Neural progenitor cell (in vitro differentiated cells): ENCODE measurements around the gene PRLR. TPM values are rescaled to one million over a fixed set of nuclear protein-coding genes. Genes with fewer than 3 reads are reported as not detected.

Experiments used
- DNase-seq: peaks from one replicate; pipeline ENCODE4 v3.0.0-alpha.2; 2016; ENCODE audit warnings: low spot score
- H2AFZ ChIP-seq: fragments of 200-600 bp; sonication (generic); replicated peaks from 2 replicates; pipeline ENCODE4 v1.6.1; 2016; ENCODE audit warnings: antibody characterized with exemption
- H3F3A ChIP-seq: fragments of 200-600 bp; sonication (generic); 2 replicates; pipeline ENCODE4 v1.6.1; 2016; ENCODE audit warnings: antibody characterized with exemption, low read depth
- H3K27ac ChIP-seq: fragments of 200-600 bp; sonication (generic); 2 replicates; pipeline ENCODE4 v1.5.1; 2016; ENCODE audit warnings: mild to moderate bottlenecking
- H3K27me3 ChIP-seq: fragments of 200-600 bp; sonication (generic); 2 replicates; pipeline ENCODE4 v1.6.1; 2016; ENCODE audit warnings: mild to moderate bottlenecking, moderate library complexity
- H3K36me3 ChIP-seq: fragments of 200-600 bp; sonication (generic); 2 replicates; pipeline ENCODE4 v1.5.1; 2016
- H3K4me1 ChIP-seq: fragments of 200-600 bp; sonication (generic); 2 replicates; pipeline ENCODE4 v1.6.1; 2016; ENCODE audit warnings: mixed run types
- H3K4me2 ChIP-seq: fragments of 200-600 bp; sonication (generic); 2 replicates; pipeline ENCODE4 v1.6.1; 2016
- H3K4me3 ChIP-seq: fragments of 200-600 bp; sonication (generic); 2 replicates; pipeline ENCODE4 v1.5.1; 2016
- H3K79me2 ChIP-seq: fragments of 200-600 bp; sonication (generic); 2 replicates; pipeline ENCODE4 v1.6.1; 2016; ENCODE audit warnings: low read depth
- H3K9ac ChIP-seq: fragments of 200-600 bp; sonication (generic); 2 replicates; pipeline ENCODE4 v1.6.1; 2016
- H3K9me3 ChIP-seq: fragments of 200-600 bp; sonication (generic); 2 replicates; pipeline ENCODE4 v1.5.1; 2016; ENCODE audit warnings: low read depth
- H4K20me1 ChIP-seq: fragments of 200-600 bp; sonication (generic); 2 replicates; pipeline ENCODE4 v1.6.1; 2016; ENCODE audit warnings: low read depth
- H3K27ac Mint-ChIP-seq: 3 replicates; pipeline ENCODE4 v1.8.0; 2021; ENCODE audit warnings: mixed read lengths
- H3K27me3 Mint-ChIP-seq: 2 replicates; pipeline ENCODE4 v1.8.0; 2022; ENCODE audit warnings: low read depth, mild to moderate bottlenecking, inconsistent platforms, moderate library complexity, mixed read lengths; ENCODE audit not compliant: insufficient read depth
- H3K36me3 Mint-ChIP-seq: 3 replicates; pipeline ENCODE4 v1.8.0; 2021; ENCODE audit warnings: mixed read lengths
- H3K4me1 Mint-ChIP-seq: 3 replicates; pipeline ENCODE4 v1.8.0; 2021; ENCODE audit warnings: mixed read lengths
- H3K4me3 Mint-ChIP-seq: 3 replicates; pipeline ENCODE4 v1.8.0; 2021; ENCODE audit warnings: mild to moderate bottlenecking, moderate library complexity, mixed read lengths
- H3K9me3 Mint-ChIP-seq: 3 replicates; pipeline ENCODE4 v1.8.0; 2020; ENCODE audit warnings: mixed read lengths
- CTCF ChIP-seq: fragments of 200-600 bp; sonication (generic); IDR thresholded peaks from 2 replicates; pipeline ENCODE4 v1.5.1; 2017; ENCODE audit warnings: antibody characterized with exemption, mild to moderate bottlenecking
- EZH2 ChIP-seq: fragments of 200-600 bp; sonication (generic); IDR thresholded peaks from 2 replicates; pipeline ENCODE4 v1.6.1; 2017; ENCODE audit warnings: antibody characterized with exemption, mild to moderate bottlenecking, moderate library complexity
- EZH2phosphoT487 ChIP-seq: fragments of 200-600 bp; sonication (generic); IDR thresholded peaks from 2 replicates; pipeline ENCODE4 v1.6.1; 2017; ENCODE audit warnings: antibody characterized with exemption
- total RNA-seq: library from RNA; depleted of rRNA; stranded (reverse); fragments of >200 nt; gene quantifications from 2 replicates; pipeline ENCODE4 v1.2.3, GENCODE V29; 2015; ENCODE audit warnings: low replicate concordance

PRLR gene
- total RNA-seq, 1 donor from 2014 or later, result 0.51 TPM

GRCh38 chr5:35069188-35069587, 161.1 kb downstream of the PRLR start:
- Histone ChIP-seq H3K4me1 (no peaks in the 10 kb centered on the region), H3K4me3 (no peak overlapping the region), H3K36me3 (no peaks in the 10 kb centered on the region), H3K27ac (no peak overlapping the region), H4K20me1 (no peaks in the 10 kb centered on the region), H3K4me2 (no peak overlapping the region), H3K9ac (no peak overlapping the region), H3F3A (no peaks in the 10 kb centered on the region), H2AFZ (no peak overlapping the region), H3K9me3 (no peaks in the 10 kb centered on the region), H3K79me2 (no peaks in the 10 kb centered on the region), H3K27me3 (no peaks in the 10 kb centered on the region)
- Mint-ChIP-seq H3K4me1 (no peaks in the 10 kb centered on the region), H3K9me3 (peaks cover 3% of the 10 kb centered on the region), H3K4me3 (no peak overlapping the region), H3K36me3 (no peaks in the 10 kb centered on the region), H3K27me3 (no peaks in the 10 kb centered on the region), H3K27ac (no peak overlapping the region)
- TF ChIP-seq CTCF, result no peak
- TF ChIP-seq EZH2phosphoT487, result no peak
- TF ChIP-seq EZH2, result no peak
- no peak for DNase-seq

GRCh38 chr5:35067985-35068384, 162.3 kb downstream of the PRLR start:
- Histone ChIP-seq H3K4me1 (no peaks in the 10 kb centered on the region), H3K79me2 (no peaks in the 10 kb centered on the region), H3K9me3 (no peaks in the 10 kb centered on the region), H3K36me3 (no peaks in the 10 kb centered on the region), H3K4me2 (no peak overlapping the region), H3K27ac (no peak overlapping the region), H3K9ac (no peak overlapping the region), H4K20me1 (no peaks in the 10 kb centered on the region), H3K27me3 (no peaks in the 10 kb centered on the region), H3K4me3 (no peak overlapping the region), H2AFZ (no peak overlapping the region), H3F3A (no peaks in the 10 kb centered on the region)
- Mint-ChIP-seq H3K4me1 (no peaks in the 10 kb centered on the region), H3K36me3 (no peaks in the 10 kb centered on the region), H3K9me3 (no peaks in the 10 kb centered on the region), H3K27me3 (no peaks in the 10 kb centered on the region), H3K27ac (no peak overlapping the region), H3K4me3 (no peak overlapping the region)
- TF ChIP-seq EZH2 (no peak), EZH2phosphoT487 (no peak), CTCF (no peak)
- no peak for DNase-seq

GRCh38 chr5:35066260-35066795, 164.0 kb downstream of the PRLR start:
- H3K36me3 Mint-ChIP-seq, result no peaks in the 10 kb centered on the region
- TF ChIP-seq EZH2 (no peak), CTCF (no peak), EZH2phosphoT487 (no peak)
- H3K4me2 ChIP-seq, result no peak overlapping the region
- H3K4me3 Mint-ChIP-seq, result no peak overlapping the region
- H3K9ac ChIP-seq, result no peak overlapping the region
- H3K4me1 Mint-ChIP-seq, result no peaks in the 10 kb centered on the region
- no peak overlapping the region for H3K4me3 ChIP-seq
- H3K27ac Mint-ChIP-seq, result no peak overlapping the region
- H3K79me2 ChIP-seq, result no peaks in the 10 kb centered on the region
- H3K9me3 Mint-ChIP-seq, result no peaks in the 10 kb centered on the region
- no peak overlapping the region for H3K27ac ChIP-seq
- no peaks in the 10 kb centered on the region for H3K27me3 Mint-ChIP-seq
- no peaks in the 10 kb centered on the region for H3K36me3 ChIP-seq
- H4K20me1 ChIP-seq, result no peaks in the 10 kb centered on the region
- H3K4me1 ChIP-seq, result no peaks in the 10 kb centered on the region
- no peaks in the 10 kb centered on the region for H3F3A ChIP-seq
- DNase-seq, result no peak
- H2AFZ ChIP-seq, result no peak overlapping the region
- no peaks in the 10 kb centered on the region for H3K27me3 ChIP-seq
- no peaks in the 10 kb centered on the region for H3K9me3 ChIP-seq
